HCT116 (cell line): ENCODE results near the gene URI1. TPM values are rescaled to one million over a fixed set of nuclear protein-coding genes. Genes with fewer than 3 reads are reported as not detected.

Experiments
- ATAC-seq: fragments of 200-7000 bp; cut with Tn5 transposase; 2 replicates; pipeline ENCODE4 v1.9.1; 2020; ENCODE audit warnings: mild to moderate bottlenecking, moderate library complexity
- BruUV-seq: library from RNA; stranded (reverse); fragments of 400-500 nt; replicated peaks from 2 replicates; lab custom pipeline; 2021; lab: Mats Ljungman, UMichigan
- CTCF ChIA-PET: fragments of 300-600 bp; sonication (Branson Sonifier 250); formaldehyde crosslinking; loops from one replicate; lab custom pipeline; 2021; ENCODE audit warnings: antibody characterized with exemption; lab: Charles Lee
- POLR2A ChIA-PET: fragments of 300-600, 350-600 bp; sonication (Branson Sonifier 250); formaldehyde crosslinking; loops from one replicate; lab custom pipeline; 2021; ENCODE audit warnings: antibody characterized with exemption; lab: Charles Lee
- RAD21 ChIA-PET, 2 experiments: fragments of 300-600 bp; sonication (Branson Sonifier 250); formaldehyde crosslinking; loops; one replicate each; lab custom pipeline; 2023; ENCODE audit warnings: low total read pairs in 2 of 2; ENCODE audit not compliant: uncharacterized antibody in 2 of 2, unreplicated experiment in 2 of 2, low non-redundant PET in 1 of 2; lab: Charles Lee
- DNase-seq: peaks from one replicate; pipeline ENCODE4 v3.0.0-alpha.2; 2010; ENCODE audit warnings: low read depth, low spot score
- H2AFZ ChIP-seq: fragments of 200-600 bp; shearing (Covaris generic), sonication (generic); 2 replicates; pipeline ENCODE4 v1.6.1; 2017; ENCODE audit warnings: low read depth, mixed run types, mixed read lengths, antibody characterized with exemption, low read length; ENCODE audit not compliant: poor library complexity, severe bottlenecking
- H3K27ac ChIP-seq: 2 replicates; pipeline ENCODE4 v1.5.1; 2012; ENCODE audit warnings: low read depth, low read length
- H3K27me3 ChIP-seq: fragments of 200-600 bp; sonication (generic); 2 replicates; pipeline ENCODE4 v1.6.1; 2016; ENCODE audit warnings: mixed run types, low read length, mixed read lengths; ENCODE audit not compliant: insufficient read depth
- H3K36me3 ChIP-seq, 2 experiments: fragments of 200-500 bp in 1 of 2; fragments of 200-600 bp in 1 of 2; sonication (Bioruptor generic) in 1 of 2; sonication (generic) in 1 of 2; 2 replicates each; pipeline versions ENCODE4 v1.5.1 to v1.6.1; 2014 to 2016; ENCODE audit warnings: low read length in 2 of 2, inconsistent platforms in 1 of 2, mixed read lengths in 1 of 2, mixed run types in 1 of 2; ENCODE audit not compliant: insufficient read depth in 2 of 2, control insufficient read depth in 1 of 2
- H3K4me1 ChIP-seq, 2 experiments: fragments of 200-600 bp in 1 of 2; sonication (generic) in 1 of 2; 2 replicates each; pipeline versions ENCODE4 v1.5.1 to v1.6.1; 2012 to 2017; ENCODE audit warnings: low read length in 2 of 2, inconsistent platforms in 1 of 2, mild to moderate bottlenecking in 1 of 2, mixed read lengths in 1 of 2, mixed run types in 1 of 2, moderate library complexity in 1 of 2; ENCODE audit not compliant: insufficient read depth in 2 of 2, control insufficient read depth in 1 of 2
- H3K4me2 ChIP-seq: fragments of 200-600 bp; sonication (generic); 2 replicates; pipeline ENCODE4 v1.6.1; 2017; ENCODE audit warnings: mixed run types, low read length, mixed read lengths
- H3K4me3 ChIP-seq, 2 experiments: fragments of 200-600 bp in 1 of 2; sonication (generic) in 1 of 2; replicated peaks in 1 of 2; 2 replicates each; pipeline ENCODE4 v1.5.1; 2011 to 2016; ENCODE audit warnings: low read length in 2 of 2, control low read depth in 1 of 2, low read depth in 1 of 2, mild to moderate bottlenecking in 1 of 2, mixed read lengths in 1 of 2, mixed run types in 1 of 2
- H3K79me2 ChIP-seq: fragments of 200-600 bp; sonication (generic); 2 replicates; pipeline ENCODE4 v1.6.1; 2017; ENCODE audit warnings: mild to moderate bottlenecking, mixed run types, low read length, moderate library complexity, mixed read lengths; ENCODE audit not compliant: insufficient read depth
- H3K9ac ChIP-seq: fragments of 200-600 bp; sonication (generic); 2 replicates; pipeline ENCODE4 v1.6.1; 2016; ENCODE audit warnings: low read length, mixed read lengths
- H3K9me2 ChIP-seq: fragments of 200-600 bp; sonication (generic), shearing (Covaris generic); 2 replicates; pipeline ENCODE4 v1.6.1; 2017; ENCODE audit warnings: mixed run types, mild to moderate bottlenecking, moderate library complexity; ENCODE audit not compliant: insufficient read depth
- H3K9me3 ChIP-seq, 2 experiments: fragments of 200-500 bp in 1 of 2; fragments of 200-600 bp in 1 of 2; sonication (Bioruptor generic) in 1 of 2; sonication (generic) in 1 of 2; 2 replicates each; pipeline ENCODE4 v1.6.1; 2014 to 2017; ENCODE audit warnings: low read length in 2 of 2, mixed read lengths in 2 of 2, inconsistent platforms in 1 of 2, low read depth in 1 of 2, mild to moderate bottlenecking in 1 of 2, mixed run types in 1 of 2, moderate library complexity in 1 of 2; ENCODE audit not compliant: control insufficient read depth in 1 of 2, insufficient read depth in 1 of 2
- H4K20me1 ChIP-seq: fragments of 200-600 bp; sonication (generic), shearing (Covaris generic); 2 replicates; pipeline ENCODE4 v1.6.1; 2017; ENCODE audit warnings: mixed run types, mild to moderate bottlenecking, moderate library complexity; ENCODE audit not compliant: insufficient read depth
- CBX3 ChIP-seq: IDR thresholded peaks from 2 replicates; pipeline ENCODE4 v1.6.1; 2012; ENCODE audit warnings: low read depth
- CEBPB ChIP-seq: IDR thresholded peaks from 2 replicates; pipeline ENCODE4 v1.6.1; 2012; ENCODE audit warnings: low read depth
- ELF1 ChIP-seq: IDR thresholded peaks from 2 replicates; pipeline ENCODE4 v1.6.1; 2012; ENCODE audit warnings: low read depth, borderline replicate concordance
- EZH2 ChIP-seq: fragments of 200-600 bp; sonication (generic); IDR thresholded peaks from 2 replicates; pipeline ENCODE4 v1.6.1; 2017; ENCODE audit warnings: antibody characterized with exemption, mixed run types
- EZH2phosphoT487 ChIP-seq: fragments of 200-600 bp; IDR thresholded peaks from 2 replicates; pipeline ENCODE4 v1.6.1; 2018; ENCODE audit warnings: antibody characterized with exemption, borderline replicate concordance
- FOSL1 ChIP-seq: IDR thresholded peaks from 2 replicates; pipeline ENCODE4 v1.6.1; 2012; ENCODE audit warnings: low read depth
- JUND ChIP-seq: IDR thresholded peaks from 2 replicates; pipeline ENCODE4 v1.6.1; 2012
- SIN3A ChIP-seq: IDR thresholded peaks from 2 replicates; pipeline ENCODE4 v1.6.1; 2012; ENCODE audit warnings: low read depth
- SRF ChIP-seq: IDR thresholded peaks from 2 replicates; pipeline ENCODE4 v1.6.1; 2012; ENCODE audit warnings: low read depth
- TCF7L2 ChIP-seq: IDR thresholded peaks from 2 replicates; pipeline ENCODE4 v1.7.0; 2011; ENCODE audit warnings: borderline replicate concordance, inconsistent platforms; ENCODE audit not compliant: insufficient read depth, insufficient read length; ENCODE audit errors: extremely low read depth
- YY1 ChIP-seq: IDR thresholded peaks from 2 replicates; pipeline ENCODE4 v1.6.1; 2011; ENCODE audit warnings: low read length, low read depth, moderate library complexity, mild to moderate bottlenecking; ENCODE audit not compliant: insufficient replicate concordance; ENCODE audit errors: extremely low read depth
- ZFX ChIP-seq: fragments of 450-650 bp; IDR thresholded peaks from 2 replicates; pipeline ENCODE4 v1.6.1; 2017
- ZNF274 ChIP-seq: fragments of 200-500 bp; sonication (Bioruptor generic); IDR thresholded peaks from 2 replicates; pipeline ENCODE4 v1.6.1; 2014; ENCODE audit warnings: mild to moderate bottlenecking, low read depth, low read length, inconsistent platforms
- intact Hi-C: fragments of 100-400 bp; cut with micrococcal nuclease; formaldehyde crosslinking; loops from 2 replicates; pipeline ENCODE4 v1.10.0; 2022
- total RNA-seq: library from RNA; stranded (reverse); gene quantifications from one replicate; pipeline ENCODE4 v1.2.1, GENCODE V29; 2021; ENCODE audit not compliant: unreplicated experiment
- TF ChIP-seq, protein P1 (sequence below): IDR thresholded peaks from 2 replicates; pipeline ENCODE4 v1.6.1; 2012
- TF ChIP-seq, protein P2 (sequence below), 3 experiments: fragments of 200-600 bp in 1 of 3; sonication (generic) in 1 of 3; IDR thresholded peaks in 2 of 3; conservative IDR thresholded peaks in 1 of 3; 2 replicates each; pipeline ENCODE4 v1.5.1; 2012 to 2017; ENCODE audit warnings: low read depth in 2 of 3, low read length in 2 of 3, antibody characterized with exemption in 1 of 3, borderline replicate concordance in 1 of 3, control low read depth in 1 of 3, mild to moderate bottlenecking in 1 of 3, mixed read lengths in 1 of 3, mixed run types in 1 of 3, moderate library complexity in 1 of 3; ENCODE audit not compliant: insufficient read depth in 1 of 3

Gene URI1
- total RNA-seq, 1 experiment from 2014 or later = 51.4 TPM

- BruUV-seq = no TSS peak
- no peak for ATAC-seq
- RAD21 ChIA-PET = no interaction called here
Observed at GRCh38 chr19:29927944-29928625, 14.0 kb upstream of the URI1 start.

DNA sequence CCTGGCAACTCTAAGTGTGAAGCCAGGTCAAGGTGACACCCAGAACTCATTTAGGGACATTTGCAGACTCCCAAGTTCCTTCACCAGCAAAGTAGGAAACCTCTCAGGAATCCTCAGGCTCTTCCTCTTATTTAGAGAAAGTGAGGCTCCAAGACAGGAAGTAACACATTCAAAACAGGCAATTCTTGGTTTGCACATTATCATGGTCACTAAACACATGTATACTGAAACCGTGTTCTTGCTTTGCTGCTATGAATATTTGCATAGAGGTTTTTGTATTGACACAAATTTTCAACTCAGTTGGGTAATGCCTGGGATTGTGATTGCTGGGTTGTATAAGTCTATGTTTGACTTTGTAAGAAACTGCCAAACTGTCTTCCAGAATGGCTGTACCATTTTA is 13.2 kb upstream of the URI1 start:
- H3K4me3 ChIP-seq = no peak overlapping the region
- no peak for TF ChIP-seq ZNF274
- TF ChIP-seq, protein P1, sequence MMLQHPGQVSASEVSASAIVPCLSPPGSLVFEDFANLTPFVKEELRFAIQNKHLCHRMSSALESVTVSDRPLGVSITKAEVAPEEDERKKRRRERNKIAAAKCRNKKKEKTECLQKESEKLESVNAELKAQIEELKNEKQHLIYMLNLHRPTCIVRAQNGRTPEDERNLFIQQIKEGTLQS = no peak
- TF ChIP-seq YY1 = no peak
- no peak for TF ChIP-seq SRF
- no peak for TF ChIP-seq CEBPB
- TF ChIP-seq, protein P2, sequence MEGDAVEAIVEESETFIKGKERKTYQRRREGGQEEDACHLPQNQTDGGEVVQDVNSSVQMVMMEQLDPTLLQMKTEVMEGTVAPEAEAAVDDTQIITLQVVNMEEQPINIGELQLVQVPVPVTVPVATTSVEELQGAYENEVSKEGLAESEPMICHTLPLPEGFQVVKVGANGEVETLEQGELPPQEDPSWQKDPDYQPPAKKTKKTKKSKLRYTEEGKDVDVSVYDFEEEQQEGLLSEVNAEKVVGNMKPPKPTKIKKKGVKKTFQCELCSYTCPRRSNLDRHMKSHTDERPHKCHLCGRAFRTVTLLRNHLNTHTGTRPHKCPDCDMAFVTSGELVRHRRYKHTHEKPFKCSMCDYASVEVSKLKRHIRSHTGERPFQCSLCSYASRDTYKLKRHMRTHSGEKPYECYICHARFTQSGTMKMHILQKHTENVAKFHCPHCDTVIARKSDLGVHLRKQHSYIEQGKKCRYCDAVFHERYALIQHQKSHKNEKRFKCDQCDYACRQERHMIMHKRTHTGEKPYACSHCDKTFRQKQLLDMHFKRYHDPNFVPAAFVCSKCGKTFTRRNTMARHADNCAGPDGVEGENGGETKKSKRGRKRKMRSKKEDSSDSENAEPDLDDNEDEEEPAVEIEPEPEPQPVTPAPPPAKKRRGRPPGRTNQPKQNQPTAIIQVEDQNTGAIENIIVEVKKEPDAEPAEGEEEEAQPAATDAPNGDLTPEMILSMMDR (IDR thresholded peaks at IDR 0.05 in 2 of 3, conservative IDR thresholded peaks at IDR 0.05 in 1 of 3; ENCODE audit: borderline replicate concordance in 1 of 3, insufficient read depth in 1 of 3, low read depth in 2 of 3, low read length in 2 of 3) = no peak
- no peak for TF ChIP-seq EZH2
- TF ChIP-seq CBX3 = no peak
- no peak for TF ChIP-seq FOSL1
- TF ChIP-seq TCF7L2 = no peak
- TF ChIP-seq SIN3A = no peak
- no peak for TF ChIP-seq JUND
- no peak for TF ChIP-seq ZFX
- H4K20me1 ChIP-seq = no peaks in the 10 kb centered on the region
- H2AFZ ChIP-seq = no peak overlapping the region
- no peaks in the 10 kb centered on the region for H3K4me1 ChIP-seq
- DNase-seq (no peak), ATAC-seq (no peak)
- H3K79me2 ChIP-seq = no peaks in the 10 kb centered on the region
- H3K27me3 ChIP-seq = no peaks in the 10 kb centered on the region
- H3K9me3 ChIP-seq = no peaks in the 10 kb centered on the region
- CTCF ChIA-PET = no interaction called here
- BruUV-seq = no TSS peak
- intact Hi-C loops = no loop called here
- H3K4me2 ChIP-seq = no peak overlapping the region
- RAD21 ChIA-PET = no interaction called here
- no peak overlapping the region for H3K27ac ChIP-seq
- no peaks in the 10 kb centered on the region for H3K9me2 ChIP-seq
- POLR2A ChIA-PET = no interaction called here
- H3K36me3 ChIP-seq = no peaks in the 10 kb centered on the region
- no peak overlapping the region for H3K9ac ChIP-seq

More at GRCh38 chr19:29927944-29928625, 14.0 kb upstream of the URI1 start:
- no peak overlapping the region for H2AFZ ChIP-seq
- H3K4me3 ChIP-seq = no peak overlapping the region
- no peaks in the 10 kb centered on the region for H4K20me1 ChIP-seq
- no peak overlapping the region for H3K4me2 ChIP-seq
- H3K9me3 ChIP-seq = no peaks in the 10 kb centered on the region
- ChIA-PET CTCF (no interaction called here), POLR2A (no interaction called here)
- H3K27ac ChIP-seq = no peak overlapping the region
- no peaks in the 10 kb centered on the region for H3K36me3 ChIP-seq
- DNase-seq = no peak
- no peak overlapping the region for H3K9ac ChIP-seq
- no peaks in the 10 kb centered on the region for H3K9me2 ChIP-seq
- H3K27me3 ChIP-seq = no peaks in the 10 kb centered on the region
- no peaks in the 10 kb centered on the region for H3K4me1 ChIP-seq
- TF ChIP-seq EZH2phosphoT487 (no peak), EZH2 (no peak), ELF1 (no peak), YY1 (no peak), TCF7L2 (no peak)
- TF ChIP-seq, protein P1 = no peak
- TF ChIP-seq, all 23 proteins: peak for 0
- intact Hi-C loops = no loop called here
- no peaks in the 10 kb centered on the region for H3K79me2 ChIP-seq
